Ectodermal cell (in vitro differentiated cells): ENCODE results near the gene GGTLC2.
"Not testable (repeated sequence)": the region's sequence is repeated elsewhere in the genome, so short reads cannot be mapped to it uniquely, and the experiment has no call there.

Experiments used
- H3K27ac ChIP-seq: 2 replicates; pipeline ENCODE4 v1.7.0; 2013; ENCODE audit warnings: mild to moderate bottlenecking, low read depth, low read length; ENCODE audit not compliant: insufficient read depth, poor library complexity, severe bottlenecking
- H3K27me3 ChIP-seq: 2 replicates; pipeline ENCODE4 v1.7.0; 2013; ENCODE audit warnings: mild to moderate bottlenecking, low read length; ENCODE audit not compliant: insufficient read depth, control insufficient read depth, poor library complexity, severe bottlenecking
- H3K36me3 ChIP-seq: one replicate; pipeline ENCODE4 v1.7.0; 2013; ENCODE audit warnings: low read length; ENCODE audit not compliant: control insufficient read depth, insufficient read depth
- H3K4me1 ChIP-seq: one replicate; pipeline ENCODE4 v1.7.0; 2013; ENCODE audit warnings: low read length; ENCODE audit not compliant: control insufficient read depth, insufficient read depth
- H3K4me3 ChIP-seq: 2 replicates; pipeline ENCODE4 v1.7.0; 2013; ENCODE audit warnings: low read depth, low read length, control low read depth; ENCODE audit not compliant: insufficient read depth
- H3K9me3 ChIP-seq: 2 replicates; pipeline ENCODE4 v1.7.0; 2013; ENCODE audit warnings: mild to moderate bottlenecking, low read length, moderate library complexity; ENCODE audit not compliant: control insufficient read depth
- WGBS, 2 experiments: methylation state at CpG; one replicate each; pipeline ENCODE4 v1.1.7; 2013; ENCODE audit warnings: missing lambda C conversion rate in 2 of 2; 5-methylcytosine and 5-hydroxymethylcytosine counted together

Gene GGTLC2

DNA sequence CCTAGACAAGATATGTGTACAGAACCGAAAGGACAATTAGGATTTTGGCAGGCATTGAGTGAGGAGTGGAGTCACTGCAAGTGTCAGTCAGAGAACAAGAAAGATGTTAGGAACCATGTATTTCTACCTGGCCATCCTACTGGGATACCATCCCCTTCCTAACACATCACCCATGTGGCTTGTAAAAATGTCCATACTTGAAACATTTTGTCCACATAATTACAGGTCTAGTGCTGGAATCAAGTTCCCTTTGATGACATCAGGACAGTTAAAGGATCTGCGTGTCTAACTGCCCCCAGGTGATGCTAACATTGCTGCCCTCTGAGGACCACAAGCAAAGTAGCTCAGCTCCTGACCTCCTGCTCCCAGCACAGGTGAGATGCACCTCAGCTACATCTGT is 31.9 kb upstream of the GGTLC2 start:
- Histone ChIP-seq H3K27me3 (peaks cover 25% of the 10 kb centered on the region), H3K36me3 (no peaks in the 10 kb centered on the region), H3K27ac (no peak overlapping the region), H3K4me3 (no peak overlapping the region), H3K9me3 (no peaks in the 10 kb centered on the region), H3K4me1 (no peaks in the 10 kb centered on the region)
- 92 to 94% methylated on average over 2 of the region's 2 CpGs for WGBS, 2 experiments

DNA sequence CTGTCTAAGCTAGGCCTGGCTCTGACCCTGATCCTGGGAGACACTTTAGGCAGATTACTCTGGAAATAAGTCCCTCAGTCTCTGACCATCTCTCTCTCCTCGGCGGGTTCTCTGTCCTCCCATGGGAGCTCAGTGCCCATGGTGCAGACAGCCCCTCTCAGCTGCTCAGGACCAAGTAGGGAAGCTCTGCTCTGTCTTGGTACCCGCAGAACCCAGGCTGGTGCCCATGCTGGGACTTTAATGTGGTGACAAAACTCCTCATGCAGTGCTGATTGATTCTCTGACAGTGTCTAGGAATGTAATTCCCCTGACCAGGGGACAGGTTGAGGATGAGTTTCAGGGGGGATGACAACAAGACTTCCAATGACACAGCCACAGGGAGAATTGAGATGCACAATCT is 30.3 kb upstream of the GGTLC2 start:
- no peaks in the 10 kb centered on the region for H3K36me3 ChIP-seq
- WGBS, 2 experiments: 75 to 88% methylated on average over 3 of the region's 3 CpGs
- no peak overlapping the region for H3K4me3 ChIP-seq
- no peaks in the 10 kb centered on the region for H3K9me3 ChIP-seq
- no peak overlapping the region for H3K27ac ChIP-seq
- H3K27me3 ChIP-seq: peaks cover 35% of the 10 kb centered on the region
- H3K4me1 ChIP-seq: no peaks in the 10 kb centered on the region

DNA sequence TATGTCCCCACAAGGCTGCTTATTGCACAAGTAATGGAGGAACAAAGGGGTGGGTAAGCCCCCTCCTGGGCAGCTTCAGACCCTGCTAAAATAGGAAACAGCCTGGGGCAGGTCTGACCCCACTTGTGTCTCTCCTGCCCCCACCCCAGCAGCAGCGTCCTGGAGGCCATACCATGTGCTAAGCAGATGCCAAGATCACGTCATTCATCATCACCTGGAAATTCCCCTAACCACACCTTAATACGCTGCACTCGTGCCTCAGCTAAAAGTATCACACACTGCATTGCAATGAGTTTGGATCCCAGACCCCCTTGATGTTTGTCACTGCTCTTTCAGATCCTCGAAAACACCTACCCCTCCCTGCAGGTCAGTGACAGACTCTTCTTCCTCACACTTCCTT is 27.8 kb upstream of the GGTLC2 start:
- Histone ChIP-seq H3K4me1 (no peaks in the 10 kb centered on the region), H3K27me3 (peaks cover 35% of the 10 kb centered on the region), H3K9me3 (no peaks in the 10 kb centered on the region), H3K36me3 (no peaks in the 10 kb centered on the region), H3K27ac (no peak overlapping the region), H3K4me3 (no peak overlapping the region)
- 75 to 86% methylated on average over 5 of the region's 5 CpGs for WGBS, 2 experiments

DNA sequence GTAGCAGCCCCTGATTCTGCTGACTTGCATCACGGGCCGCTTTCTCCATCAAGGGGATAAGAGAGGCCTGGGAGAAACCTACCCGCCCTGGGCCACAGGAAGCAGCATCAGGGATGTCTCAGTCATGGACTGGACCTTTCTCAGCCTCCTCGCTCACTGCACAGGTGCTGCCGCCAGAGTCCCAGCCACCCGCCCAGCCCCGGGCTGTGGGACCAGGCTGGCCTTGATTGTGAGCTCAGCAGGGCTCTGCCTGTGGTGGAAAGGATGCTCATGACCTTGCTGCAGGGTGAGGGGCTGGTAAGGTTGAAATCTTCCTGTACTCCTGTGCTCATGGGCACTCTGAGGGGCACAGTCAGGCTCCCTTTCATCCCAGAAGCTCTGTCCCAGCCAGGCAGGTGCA is 26.0 kb upstream of the GGTLC2 start:
- Histone ChIP-seq H3K27me3 (peaks cover 28% of the 10 kb centered on the region), H3K4me1 (no peaks in the 10 kb centered on the region), H3K27ac (no peak overlapping the region), H3K36me3 (no peaks in the 10 kb centered on the region), H3K4me3 (no peak overlapping the region), H3K9me3 (no peaks in the 10 kb centered on the region)
- WGBS, 2 experiments: 87 to 89% methylated on average over 7 of the region's 7 CpGs

DNA sequence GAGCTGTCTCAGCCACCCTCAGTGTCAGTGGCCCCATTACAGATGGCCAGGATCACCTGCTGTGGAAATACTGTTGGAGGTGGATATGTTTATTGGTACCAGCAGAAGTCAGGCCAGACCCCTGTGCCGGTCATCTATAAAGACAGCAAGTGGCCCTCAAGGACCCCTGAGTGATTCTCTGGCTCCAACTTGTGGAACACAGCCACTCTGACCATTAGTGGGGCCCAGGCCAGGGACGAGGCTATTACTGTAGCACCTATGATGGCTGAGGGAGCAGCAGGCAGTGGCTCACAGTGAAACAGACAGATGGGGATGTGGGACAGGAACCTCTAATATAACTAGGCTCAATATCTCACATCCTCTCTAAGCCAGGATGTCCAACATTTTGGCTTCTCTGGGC is 25.5 kb upstream of the GGTLC2 start:
- WGBS, 2 experiments: 83 to 87% methylated on average over 2 of the region's 2 CpGs
- peaks cover 28% of the 10 kb centered on the region for H3K27me3 ChIP-seq
- H3K9me3 ChIP-seq: no peaks in the 10 kb centered on the region
- H3K4me3 ChIP-seq: no peak overlapping the region
- no peaks in the 10 kb centered on the region for H3K4me1 ChIP-seq
- H3K27ac ChIP-seq: no peak overlapping the region
- H3K36me3 ChIP-seq: no peaks in the 10 kb centered on the region

DNA sequence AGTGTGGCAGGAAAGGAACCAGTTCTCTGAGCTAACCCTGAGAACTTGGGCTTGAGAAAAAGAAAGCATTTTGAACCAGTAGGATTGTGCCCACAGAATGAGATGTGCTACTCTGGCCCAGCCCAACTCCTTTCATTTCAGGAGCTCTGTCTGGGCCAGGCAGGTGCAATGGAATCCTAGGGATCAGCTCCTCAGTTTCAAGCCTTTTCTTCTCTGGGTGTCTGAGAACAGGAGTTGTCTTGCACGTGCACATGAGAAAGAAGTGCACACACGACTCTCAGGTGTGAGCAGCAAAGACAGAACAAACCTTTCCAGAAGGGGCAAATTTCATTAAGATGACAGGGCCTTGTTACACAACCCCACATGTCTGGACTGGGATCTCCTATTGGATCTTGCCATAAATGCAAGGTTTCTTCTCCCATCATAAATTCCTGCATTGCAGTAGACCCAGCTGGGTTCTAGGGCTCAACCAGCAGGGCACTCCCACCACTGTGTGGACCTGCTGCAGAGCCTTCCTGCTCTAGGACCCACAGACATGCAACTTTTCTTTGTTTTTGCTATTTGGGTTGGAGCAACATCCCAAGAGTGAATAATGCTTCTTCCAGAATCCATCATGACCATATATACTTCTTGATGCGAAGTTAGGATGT is 24.5 kb upstream of the GGTLC2 start:
- Histone ChIP-seq H3K36me3 (no peaks in the 10 kb centered on the region), H3K27me3 (peaks cover 19% of the 10 kb centered on the region), H3K9me3 (no peaks in the 10 kb centered on the region), H3K4me1 (no peaks in the 10 kb centered on the region), H3K4me3 (no peak overlapping the region), H3K27ac (no peak overlapping the region)
- 83 to 89% methylated on average over 3 of the region's 3 CpGs for WGBS, 2 experiments

DNA sequence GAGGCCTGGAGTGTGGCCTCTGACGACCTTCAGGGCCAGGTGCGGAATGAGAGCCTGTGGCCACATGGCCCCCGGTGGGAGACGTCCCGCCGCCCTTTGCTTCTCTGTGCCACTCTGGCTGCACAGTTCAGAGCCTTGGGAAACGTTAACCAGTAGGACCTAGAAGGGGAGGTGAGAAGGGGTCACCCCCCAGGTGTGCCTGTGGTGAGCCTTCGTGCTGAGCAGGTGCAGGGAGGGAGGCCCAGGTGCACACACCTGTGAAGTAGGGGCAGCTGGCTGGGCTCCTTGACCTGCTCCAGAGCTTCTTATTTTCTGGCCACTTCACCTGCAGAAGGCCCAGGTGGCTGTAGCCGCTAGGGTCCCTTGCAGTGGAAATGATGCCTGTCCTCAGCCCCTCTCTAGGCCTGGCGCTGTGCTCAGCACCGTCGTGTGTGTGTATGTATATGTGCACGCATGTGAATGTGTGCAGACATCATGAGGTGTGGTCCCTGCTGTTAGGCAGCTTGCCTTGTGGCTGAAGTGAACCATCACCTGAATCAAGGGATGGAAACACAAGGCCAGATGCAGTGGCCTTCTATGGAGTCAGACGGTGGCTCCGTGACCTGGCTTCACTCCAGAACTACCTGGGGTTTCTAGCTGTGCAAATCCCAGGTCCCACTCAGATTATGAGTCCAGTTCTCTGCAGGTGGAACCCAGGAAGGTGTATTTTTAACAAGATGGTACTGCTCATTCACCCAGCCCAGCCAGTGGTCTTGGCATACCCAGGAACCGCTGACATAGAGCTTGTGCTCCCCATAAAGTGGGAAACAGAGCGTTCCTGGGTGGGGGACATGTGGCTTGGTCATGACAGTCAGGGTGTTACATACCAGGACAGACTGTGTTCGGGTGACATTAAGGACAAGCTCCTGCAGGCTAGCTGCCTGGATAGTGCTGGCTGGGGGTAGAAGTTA is 15.6 kb upstream of the GGTLC2 start:
- 95% methylated on average over 9 to 11 of the region's 18 CpGs for WGBS, 2 experiments
- not testable (repeated sequence) for H3K27ac ChIP-seq, H3K4me1 ChIP-seq, H3K27me3 ChIP-seq, H3K36me3 ChIP-seq, H3K9me3 ChIP-seq, H3K4me3 ChIP-seq

DNA sequence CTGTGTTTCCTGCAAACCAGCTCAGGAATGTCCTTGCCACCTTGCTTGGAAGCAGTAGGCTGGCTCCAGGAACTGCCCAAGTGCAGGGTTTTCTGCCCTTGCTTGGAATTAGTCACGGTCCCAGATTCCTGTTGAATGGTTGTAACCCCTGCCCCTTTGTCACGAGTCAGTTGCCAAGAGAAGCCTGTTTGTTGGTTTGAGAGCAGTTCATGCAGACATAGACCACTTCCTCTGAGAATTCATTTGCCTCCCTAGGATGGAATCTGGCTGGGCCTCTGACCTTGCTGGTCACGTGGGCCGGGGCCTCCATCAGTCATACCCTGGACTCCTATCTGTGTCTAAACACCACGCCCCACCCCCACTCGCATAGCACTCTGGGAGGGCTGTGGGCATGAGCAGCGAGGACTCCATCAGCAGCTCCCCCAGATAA is 13.2 kb upstream of the GGTLC2 start:
- not testable (repeated sequence) for H3K36me3 ChIP-seq, H3K27ac ChIP-seq, H3K4me3 ChIP-seq, H3K9me3 ChIP-seq, H3K4me1 ChIP-seq, H3K27me3 ChIP-seq
- 82 to 90% methylated on average over 6 of the region's 7 CpGs for WGBS, 2 experiments

DNA sequence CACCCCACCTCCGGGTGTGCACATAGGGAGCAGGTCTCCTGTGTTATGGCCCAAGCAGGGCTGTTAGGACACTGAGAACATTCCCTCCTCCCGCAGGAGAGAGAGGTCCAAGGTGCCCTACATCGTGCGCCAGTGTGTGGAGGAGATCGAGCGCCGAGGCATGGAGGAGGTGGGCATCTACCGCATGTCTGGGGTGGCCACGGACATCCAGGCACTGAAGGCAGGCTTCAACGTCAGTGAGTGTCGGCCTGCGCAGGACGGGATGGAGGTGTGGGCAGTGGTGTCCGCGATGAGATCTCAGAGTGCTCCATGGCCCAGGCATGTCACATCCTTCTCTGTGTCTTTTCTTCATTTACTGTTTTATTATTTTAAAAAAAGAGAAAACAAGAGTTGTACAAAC is 12.2 kb upstream of the GGTLC2 start:
- H3K4me1 ChIP-seq, H3K4me3 ChIP-seq, H3K27ac ChIP-seq, H3K9me3 ChIP-seq, H3K27me3 ChIP-seq, H3K36me3 ChIP-seq: not testable (repeated sequence)
- WGBS, 2 experiments: 96% methylated on average over 8 of the region's 15 CpGs; no CpG with 5 or more reads in 1 of the 2 experiments

DNA sequence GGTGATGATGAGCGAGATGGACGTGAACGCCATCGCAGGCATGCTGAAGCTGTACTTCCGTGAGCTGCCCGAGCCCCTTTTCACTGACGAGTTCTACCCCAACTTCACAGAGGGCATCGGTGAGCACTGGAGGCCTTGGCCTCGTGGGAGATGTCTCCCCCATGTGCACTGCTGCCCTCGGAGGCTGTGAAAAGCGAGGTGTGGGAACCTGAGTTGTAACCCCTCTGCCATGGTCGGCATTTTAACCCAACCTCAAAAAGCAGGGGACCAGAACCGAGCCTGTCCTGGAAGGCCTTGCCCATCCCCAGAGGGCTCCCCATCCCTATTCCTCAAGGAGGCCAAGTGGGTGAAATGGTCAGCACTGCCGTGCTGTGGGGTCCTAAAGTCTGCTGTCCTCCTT is 10.9 kb upstream of the GGTLC2 start:
- H3K27me3 ChIP-seq, H3K36me3 ChIP-seq, H3K4me3 ChIP-seq, H3K4me1 ChIP-seq, H3K27ac ChIP-seq, H3K9me3 ChIP-seq: not testable (repeated sequence)
- WGBS, 2 experiments: 94 to 95% methylated on average over 13 of the region's 14 CpGs
